Neural progenitor cell (in vitro differentiated cells): ENCODE results near the gene PLTP. TPM values are rescaled to one million over a fixed set of nuclear protein-coding genes. Genes with fewer than 3 reads are reported as not detected.

Experiments
- DNase-seq: peaks from one replicate; pipeline ENCODE4 v3.0.0-alpha.2; 2016; ENCODE audit warnings: low spot score
- H2AFZ ChIP-seq: fragments of 200-600 bp; sonication (generic); replicated peaks from 2 replicates; pipeline ENCODE4 v1.6.1; 2016; ENCODE audit warnings: antibody characterized with exemption
- H3F3A ChIP-seq: fragments of 200-600 bp; sonication (generic); 2 replicates; pipeline ENCODE4 v1.6.1; 2016; ENCODE audit warnings: antibody characterized with exemption, low read depth
- H3K27ac ChIP-seq: fragments of 200-600 bp; sonication (generic); 2 replicates; pipeline ENCODE4 v1.5.1; 2016; ENCODE audit warnings: mild to moderate bottlenecking
- H3K27me3 ChIP-seq: fragments of 200-600 bp; sonication (generic); 2 replicates; pipeline ENCODE4 v1.6.1; 2016; ENCODE audit warnings: mild to moderate bottlenecking, moderate library complexity
- H3K36me3 ChIP-seq: fragments of 200-600 bp; sonication (generic); 2 replicates; pipeline ENCODE4 v1.5.1; 2016
- H3K4me1 ChIP-seq: fragments of 200-600 bp; sonication (generic); 2 replicates; pipeline ENCODE4 v1.6.1; 2016; ENCODE audit warnings: mixed run types
- H3K4me2 ChIP-seq: fragments of 200-600 bp; sonication (generic); 2 replicates; pipeline ENCODE4 v1.6.1; 2016
- H3K4me3 ChIP-seq: fragments of 200-600 bp; sonication (generic); 2 replicates; pipeline ENCODE4 v1.5.1; 2016
- H3K79me2 ChIP-seq: fragments of 200-600 bp; sonication (generic); 2 replicates; pipeline ENCODE4 v1.6.1; 2016; ENCODE audit warnings: low read depth
- H3K9ac ChIP-seq: fragments of 200-600 bp; sonication (generic); 2 replicates; pipeline ENCODE4 v1.6.1; 2016
- H3K9me3 ChIP-seq: fragments of 200-600 bp; sonication (generic); 2 replicates; pipeline ENCODE4 v1.5.1; 2016; ENCODE audit warnings: low read depth
- H4K20me1 ChIP-seq: fragments of 200-600 bp; sonication (generic); 2 replicates; pipeline ENCODE4 v1.6.1; 2016; ENCODE audit warnings: low read depth
- H3K27ac Mint-ChIP-seq: 3 replicates; pipeline ENCODE4 v1.8.0; 2021; ENCODE audit warnings: mixed read lengths
- H3K27me3 Mint-ChIP-seq: 2 replicates; pipeline ENCODE4 v1.8.0; 2022; ENCODE audit warnings: low read depth, mild to moderate bottlenecking, inconsistent platforms, moderate library complexity, mixed read lengths; ENCODE audit not compliant: insufficient read depth
- H3K36me3 Mint-ChIP-seq: 3 replicates; pipeline ENCODE4 v1.8.0; 2021; ENCODE audit warnings: mixed read lengths
- H3K4me1 Mint-ChIP-seq: 3 replicates; pipeline ENCODE4 v1.8.0; 2021; ENCODE audit warnings: mixed read lengths
- H3K4me3 Mint-ChIP-seq: 3 replicates; pipeline ENCODE4 v1.8.0; 2021; ENCODE audit warnings: mild to moderate bottlenecking, moderate library complexity, mixed read lengths
- H3K9me3 Mint-ChIP-seq: 3 replicates; pipeline ENCODE4 v1.8.0; 2020; ENCODE audit warnings: mixed read lengths
- EZH2 ChIP-seq: fragments of 200-600 bp; sonication (generic); IDR thresholded peaks from 2 replicates; pipeline ENCODE4 v1.6.1; 2017; ENCODE audit warnings: antibody characterized with exemption, mild to moderate bottlenecking, moderate library complexity
- EZH2phosphoT487 ChIP-seq: fragments of 200-600 bp; sonication (generic); IDR thresholded peaks from 2 replicates; pipeline ENCODE4 v1.6.1; 2017; ENCODE audit warnings: antibody characterized with exemption
- total RNA-seq: library from RNA; depleted of rRNA; stranded (reverse); fragments of >200 nt; gene quantifications from 2 replicates; pipeline ENCODE4 v1.2.3, GENCODE V29; 2015; ENCODE audit warnings: low replicate concordance
- TF ChIP-seq, protein P1 (sequence below): fragments of 200-600 bp; sonication (generic); IDR thresholded peaks from 2 replicates; pipeline ENCODE4 v1.5.1; 2017; ENCODE audit warnings: antibody characterized with exemption, mild to moderate bottlenecking

Gene PLTP
- total RNA-seq, 1 donor from 2014 or later = 22.3 TPM

DNA sequence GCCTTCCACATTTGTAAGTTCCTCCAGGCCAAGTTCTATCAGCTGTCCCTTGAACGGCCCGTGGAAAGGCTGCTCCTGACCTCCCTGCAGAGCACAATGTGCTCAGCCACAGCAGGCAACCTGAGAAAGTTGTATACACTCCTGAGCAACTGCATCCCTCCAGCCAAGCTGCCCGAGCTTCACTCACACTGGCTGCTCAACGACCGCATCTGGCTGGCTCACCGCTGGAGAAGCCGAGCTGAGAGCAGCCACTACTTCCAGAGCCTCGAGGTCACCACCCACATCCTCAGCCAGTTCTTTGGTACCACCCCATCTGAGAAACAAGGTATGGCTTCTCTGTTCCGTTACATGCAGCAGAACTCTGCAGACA, 28.9 kb downstream of the PLTP start:
- Mint-ChIP-seq H3K27me3 (peaks cover 2% of the 10 kb centered on the region), H3K27ac (no peak overlapping the region), H3K9me3 (no peaks in the 10 kb centered on the region), H3K4me3 (peak overlapping the region; percentile 81), H3K36me3 (peaks cover 13% of the 10 kb centered on the region), H3K4me1 (peaks cover 20% of the 10 kb centered on the region)
- H3K9me3 ChIP-seq = no peaks in the 10 kb centered on the region
- H3K36me3 ChIP-seq = no peaks in the 10 kb centered on the region
- H3K27me3 ChIP-seq = no peaks in the 10 kb centered on the region
- no peak for DNase-seq
- H2AFZ ChIP-seq = no peak overlapping the region
- H3K4me1 ChIP-seq = peaks cover 4% of the 10 kb centered on the region
- TF ChIP-seq, protein P1, sequence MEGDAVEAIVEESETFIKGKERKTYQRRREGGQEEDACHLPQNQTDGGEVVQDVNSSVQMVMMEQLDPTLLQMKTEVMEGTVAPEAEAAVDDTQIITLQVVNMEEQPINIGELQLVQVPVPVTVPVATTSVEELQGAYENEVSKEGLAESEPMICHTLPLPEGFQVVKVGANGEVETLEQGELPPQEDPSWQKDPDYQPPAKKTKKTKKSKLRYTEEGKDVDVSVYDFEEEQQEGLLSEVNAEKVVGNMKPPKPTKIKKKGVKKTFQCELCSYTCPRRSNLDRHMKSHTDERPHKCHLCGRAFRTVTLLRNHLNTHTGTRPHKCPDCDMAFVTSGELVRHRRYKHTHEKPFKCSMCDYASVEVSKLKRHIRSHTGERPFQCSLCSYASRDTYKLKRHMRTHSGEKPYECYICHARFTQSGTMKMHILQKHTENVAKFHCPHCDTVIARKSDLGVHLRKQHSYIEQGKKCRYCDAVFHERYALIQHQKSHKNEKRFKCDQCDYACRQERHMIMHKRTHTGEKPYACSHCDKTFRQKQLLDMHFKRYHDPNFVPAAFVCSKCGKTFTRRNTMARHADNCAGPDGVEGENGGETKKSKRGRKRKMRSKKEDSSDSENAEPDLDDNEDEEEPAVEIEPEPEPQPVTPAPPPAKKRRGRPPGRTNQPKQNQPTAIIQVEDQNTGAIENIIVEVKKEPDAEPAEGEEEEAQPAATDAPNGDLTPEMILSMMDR = no peak
- TF ChIP-seq EZH2 (no peak), EZH2phosphoT487 (no peak)
- no peak overlapping the region for H3K4me2 ChIP-seq
- H3K79me2 ChIP-seq = peaks cover 18% of the 10 kb centered on the region
- H3K4me3 ChIP-seq = no peak overlapping the region
- H4K20me1 ChIP-seq = no peaks in the 10 kb centered on the region
- no peak overlapping the region for H3K27ac ChIP-seq
- H3F3A ChIP-seq = peaks cover 16% of the 10 kb centered on the region
- no peak overlapping the region for H3K9ac ChIP-seq

DNA sequence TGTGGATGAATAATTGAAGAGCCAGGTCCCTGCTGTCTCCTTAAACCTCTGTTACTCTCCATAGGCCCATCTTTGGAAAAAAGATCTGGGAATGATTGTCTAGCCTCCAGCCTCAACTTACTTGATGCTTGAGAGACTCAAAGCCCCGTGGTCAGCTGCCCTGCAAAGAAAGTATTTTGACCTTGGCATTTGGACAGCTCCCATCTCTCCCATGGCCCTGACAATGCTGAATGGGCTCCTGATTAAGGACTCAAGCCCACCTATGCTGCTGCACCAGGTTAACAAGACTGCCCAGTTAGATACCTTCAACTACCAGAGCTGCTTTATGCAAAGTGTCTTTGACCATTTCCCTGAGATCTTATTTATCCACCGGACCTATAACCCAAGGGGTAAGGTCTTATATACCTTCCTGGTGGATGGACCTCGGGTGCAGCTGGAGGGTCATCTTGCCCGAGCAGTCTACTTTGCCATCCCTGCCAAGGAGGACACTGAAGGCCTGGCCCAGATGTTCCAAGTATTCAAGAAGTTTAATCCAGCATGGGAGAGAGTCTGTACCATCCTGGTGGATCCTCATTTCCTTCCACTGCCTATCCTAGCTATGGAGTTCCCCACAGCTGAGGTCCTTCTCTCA, 29.4 kb downstream of the PLTP start:
- H3K4me3 Mint-ChIP-seq = peak overlapping the region; percentile 81
- peaks cover 20% of the 10 kb centered on the region for H3K4me1 Mint-ChIP-seq
- Histone ChIP-seq H2AFZ (no peak overlapping the region), H3K4me2 (peak overlapping the region; percentile 93), H3K27me3 (no peaks in the 10 kb centered on the region), H3K27ac (no peak overlapping the region), H3K9me3 (no peaks in the 10 kb centered on the region), H3K4me1 (peaks cover 4% of the 10 kb centered on the region), H3F3A (peaks cover 16% of the 10 kb centered on the region), H3K79me2 (peaks cover 18% of the 10 kb centered on the region), H3K4me3 (no peak overlapping the region), H3K36me3 (no peaks in the 10 kb centered on the region), H4K20me1 (no peaks in the 10 kb centered on the region), H3K9ac (no peak overlapping the region)
- TF ChIP-seq EZH2phosphoT487 (no peak), EZH2 (no peak)
- TF ChIP-seq, protein P1 = no peak
- H3K27ac Mint-ChIP-seq = no peak overlapping the region
- DNase-seq = no peak
- peaks cover 13% of the 10 kb centered on the region for H3K36me3 Mint-ChIP-seq
- H3K27me3 Mint-ChIP-seq = peaks cover 2% of the 10 kb centered on the region
- H3K9me3 Mint-ChIP-seq = no peaks in the 10 kb centered on the region

DNA sequence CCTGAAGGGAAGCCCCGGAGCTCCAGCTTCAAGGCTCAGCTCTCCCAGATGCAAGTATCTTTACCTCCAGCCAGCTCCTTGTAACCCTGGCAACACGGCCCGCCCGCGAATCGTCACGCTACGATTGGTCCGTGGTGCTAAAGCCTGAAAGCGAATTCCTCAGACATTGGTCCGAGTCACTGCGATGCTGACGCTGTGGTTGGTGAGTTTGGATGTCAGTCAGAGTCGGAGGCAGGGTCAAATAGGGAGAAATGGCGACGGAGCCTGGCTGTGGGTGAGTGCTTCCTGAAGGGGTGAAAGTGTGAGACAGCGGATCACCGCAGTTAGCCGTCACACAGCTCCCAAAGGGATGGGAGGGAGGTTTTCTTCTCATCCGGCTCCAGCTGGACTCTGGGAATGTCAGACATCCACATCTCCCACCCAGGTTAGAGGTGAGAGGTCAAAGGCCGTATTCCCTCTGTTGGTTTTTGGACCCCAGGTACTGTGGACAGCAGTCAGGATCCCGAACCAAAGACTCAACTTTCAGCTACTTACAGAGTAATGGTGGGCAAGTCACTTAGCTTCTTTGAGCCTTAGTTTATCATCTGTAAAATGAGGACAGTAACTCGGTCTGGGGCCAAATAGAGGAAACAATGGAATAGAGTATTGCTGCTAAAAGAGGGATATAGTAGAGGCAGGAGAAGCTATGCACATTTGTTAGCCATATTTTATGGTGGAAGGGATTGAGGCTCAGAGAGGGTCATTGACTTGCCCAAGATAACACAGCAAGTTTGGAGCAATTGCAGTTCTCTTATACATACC, 30.8 kb downstream of the PLTP start, which contains the start of gene ZSWIM1:
Gene ZSWIM1 (plus strand): TSS at position 240 of the 801 bp plus-strand sequence. CDS start 1,366 bp downstream, outside the sequence.
- H3F3A ChIP-seq = peaks cover 16% of the 10 kb centered on the region
- peak within 1 kb of the TSS; percentile 65 for H2AFZ ChIP-seq
- H3K36me3 ChIP-seq = no peaks in the 10 kb centered on the region
- H3K4me3 ChIP-seq = peak within 1 kb of the TSS; percentile 80
- H4K20me1 ChIP-seq = no peaks in the 10 kb centered on the region
- no peaks in the 10 kb centered on the region for H3K9me3 ChIP-seq
- Mint-ChIP-seq H3K36me3 (peaks cover 13% of the 10 kb centered on the region), H3K27me3 (peaks cover 2% of the 10 kb centered on the region), H3K4me3 (peak within 1 kb of the TSS; percentile 94), H3K27ac (peak within 1 kb of the TSS; percentile 78), H3K9me3 (no peaks in the 10 kb centered on the region), H3K4me1 (peaks cover 20% of the 10 kb centered on the region)
- H3K9ac ChIP-seq = peak within 1 kb of the TSS; percentile 80
- H3K4me2 ChIP-seq = peak within 1 kb of the TSS; percentile 93
- no peak within 1 kb of the TSS for H3K27ac ChIP-seq
- H3K27me3 ChIP-seq = no peaks in the 10 kb centered on the region
- peak; percentile 98 for DNase-seq
- H3K4me1 ChIP-seq = peaks cover 4% of the 10 kb centered on the region
- TF ChIP-seq, protein P1 = no peak
- TF ChIP-seq EZH2phosphoT487 (no peak), EZH2 (no peak)
- peaks cover 18% of the 10 kb centered on the region for H3K79me2 ChIP-seq
